ENCODE results near the gene CERCAM. TPM values are rescaled to one million over a fixed set of nuclear protein-coding genes. Genes with fewer than 3 reads are reported as not detected.

The CERCAM gene
- total and polyA plus RNA-seq, 8 donors, result 5.5 to 22.8 (median 12.5) TPM

GRCh38 chr9:128388150-128388549, 32.5 kb upstream of the CERCAM start:
- H3K4me3 ChIP-seq, result no peak overlapping the region
- peaks cover 0 to 7% (median 0%) of the 10 kb centered on the region in 3 donors for H3K27me3 ChIP-seq
- H3K36me3 ChIP-seq, result peaks cover 35 to 100% (median 99%) of the 10 kb centered on the region in 4 donors
- no peaks in the 10 kb centered on the region for H3K9me3 ChIP-seq
- DNase-seq, result no peak
- peaks cover 0 to 4% (median 0%) of the 10 kb centered on the region in 4 donors for H3K4me1 ChIP-seq
- no peak for TF ChIP-seq POLR2A (IDR thresholded peaks at IDR 0.05)
- TF ChIP-seq, protein P1, sequence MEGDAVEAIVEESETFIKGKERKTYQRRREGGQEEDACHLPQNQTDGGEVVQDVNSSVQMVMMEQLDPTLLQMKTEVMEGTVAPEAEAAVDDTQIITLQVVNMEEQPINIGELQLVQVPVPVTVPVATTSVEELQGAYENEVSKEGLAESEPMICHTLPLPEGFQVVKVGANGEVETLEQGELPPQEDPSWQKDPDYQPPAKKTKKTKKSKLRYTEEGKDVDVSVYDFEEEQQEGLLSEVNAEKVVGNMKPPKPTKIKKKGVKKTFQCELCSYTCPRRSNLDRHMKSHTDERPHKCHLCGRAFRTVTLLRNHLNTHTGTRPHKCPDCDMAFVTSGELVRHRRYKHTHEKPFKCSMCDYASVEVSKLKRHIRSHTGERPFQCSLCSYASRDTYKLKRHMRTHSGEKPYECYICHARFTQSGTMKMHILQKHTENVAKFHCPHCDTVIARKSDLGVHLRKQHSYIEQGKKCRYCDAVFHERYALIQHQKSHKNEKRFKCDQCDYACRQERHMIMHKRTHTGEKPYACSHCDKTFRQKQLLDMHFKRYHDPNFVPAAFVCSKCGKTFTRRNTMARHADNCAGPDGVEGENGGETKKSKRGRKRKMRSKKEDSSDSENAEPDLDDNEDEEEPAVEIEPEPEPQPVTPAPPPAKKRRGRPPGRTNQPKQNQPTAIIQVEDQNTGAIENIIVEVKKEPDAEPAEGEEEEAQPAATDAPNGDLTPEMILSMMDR (IDR thresholded peaks at IDR 0.05), result no peak
- TF ChIP-seq EP300 (IDR thresholded peaks at IDR 0.05), result no peak
- TF ChIP-seq POLR2AphosphoS5 (IDR thresholded peaks at IDR 0.05), result no peak
- WGBS, 5 donors, result 87 to 97% (median 93%) methylated on average over 10 of the region's 10 CpGs
- intact Hi-C loops (cut with DNase I; ENCODE audit: low total_unique reads), result no loop called here
- no peak overlapping the region for H3K27ac ChIP-seq

DNA sequence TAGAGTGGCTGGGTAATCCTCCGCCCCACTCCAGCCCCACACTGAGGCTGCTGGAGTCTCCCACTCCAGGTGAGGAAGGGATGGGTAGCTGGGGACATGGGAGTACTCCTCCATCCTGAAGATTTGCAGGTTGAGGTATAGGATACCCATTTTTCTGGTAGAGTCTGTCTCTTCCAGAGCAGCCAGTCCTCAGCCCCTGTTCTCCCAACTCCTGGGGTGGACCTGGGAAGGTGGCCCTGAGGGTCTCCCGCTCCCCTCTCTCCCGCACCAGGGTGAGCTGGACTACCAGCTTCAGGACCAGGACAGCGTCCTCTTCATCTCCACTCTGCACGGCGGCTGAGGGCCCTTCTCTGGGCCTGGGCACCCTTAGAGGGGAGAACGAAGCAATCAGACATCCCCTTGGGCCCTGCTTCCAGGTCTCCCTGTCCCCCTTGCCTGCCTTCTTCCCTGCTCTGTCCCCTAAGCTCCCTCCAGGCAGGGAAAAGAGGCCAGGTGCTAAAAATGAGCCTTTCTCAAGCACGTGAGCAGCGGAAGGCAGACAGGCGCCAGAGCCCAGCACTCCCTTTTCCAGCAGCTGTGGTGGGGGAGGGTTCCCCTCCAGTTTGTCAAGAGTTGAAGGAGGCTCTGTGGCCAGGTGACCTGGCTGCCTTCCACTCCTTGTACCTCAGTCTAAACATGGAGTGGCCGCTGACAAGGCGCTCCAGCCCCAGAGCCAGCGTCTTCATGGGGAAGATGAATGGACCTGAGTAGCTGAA, 31.1 kb upstream of the CERCAM start:
- intact Hi-C loops (cut with DNase I; ENCODE audit: low total_unique reads), result no loop called here
- DNase-seq, result no peak

GRCh38 chr9:128390150-128390812, 30.4 kb upstream of the CERCAM start:
- Histone ChIP-seq H3K27ac (no peak overlapping the region), H3K36me3 (peaks cover 35 to 83% (median 79%) of the 10 kb centered on the region in 4 donors), H3K4me3 (no peak overlapping the region), H3K4me1 (no peaks in the 10 kb centered on the region), H3K9me3 (no peaks in the 10 kb centered on the region), H3K27me3 (peaks cover 0 to 24% (median 0%) of the 10 kb centered on the region in 3 donors)
- TF ChIP-seq, protein P1 (IDR thresholded peaks at IDR 0.05), result no peak
- TF ChIP-seq POLR2AphosphoS5 (IDR thresholded peaks at IDR 0.05), result no peak
- TF ChIP-seq POLR2A (IDR thresholded peaks at IDR 0.05), result no peak
- no peak for TF ChIP-seq EP300 (IDR thresholded peaks at IDR 0.05)
- no peak for DNase-seq
- WGBS, 5 donors, result 72 to 89% (median 80%) methylated on average over 10 to 11 of the region's 11 CpGs
- intact Hi-C loops (cut with DNase I; ENCODE audit: low total_unique reads), result no loop called here

More for the DNA sequence above, 31.1 kb upstream of the CERCAM start:
- Histone ChIP-seq H3K4me1 (no peaks in the 10 kb centered on the region), H3K36me3 (peaks cover 35 to 90% (median 86%) of the 10 kb centered on the region in 4 donors), H3K27me3 (peaks cover 0 to 17% (median 0%) of the 10 kb centered on the region in 3 donors), H3K4me3 (no peak overlapping the region), H3K27ac (no peak overlapping the region), H3K9me3 (no peaks in the 10 kb centered on the region)
- WGBS, 5 donors, result 84 to 86% (median 86%) methylated on average over 13 of the region's 13 CpGs
- TF ChIP-seq POLR2A (IDR thresholded peaks at IDR 0.05) (no peak), EP300 (IDR thresholded peaks at IDR 0.05) (no peak), POLR2AphosphoS5 (IDR thresholded peaks at IDR 0.05) (no peak)
- TF ChIP-seq, protein P1 (IDR thresholded peaks at IDR 0.05), result no peak

GRCh38 chr9:128390813-128391711, 29.6 kb upstream of the CERCAM start:
- DNase-seq, result no peak
- intact Hi-C loops (cut with DNase I; ENCODE audit: low total_unique reads), result no loop called here
- H3K27ac ChIP-seq, result no peak overlapping the region
- 91 to 98% (median 94%) methylated on average over 7 to 8 of the region's 8 CpGs for WGBS, 5 donors
- H3K9me3 ChIP-seq, result no peaks in the 10 kb centered on the region
- no peak for TF ChIP-seq EP300 (IDR thresholded peaks at IDR 0.05)
- TF ChIP-seq, protein P1 (IDR thresholded peaks at IDR 0.05), result no peak
- TF ChIP-seq POLR2AphosphoS5 (IDR thresholded peaks at IDR 0.05), result no peak
- TF ChIP-seq POLR2A (IDR thresholded peaks at IDR 0.05), result no peak
- no peaks in the 10 kb centered on the region for H3K4me1 ChIP-seq
- peaks cover 35 to 76% (median 72%) of the 10 kb centered on the region in 4 donors for H3K36me3 ChIP-seq
- no peak overlapping the region for H3K4me3 ChIP-seq
- H3K27me3 ChIP-seq, result peaks cover 0 to 30% (median 0%) of the 10 kb centered on the region in 3 donors

Measured in stomach (tissue), 9 donors.